HCT116 (cell line): ENCODE data around the gene CD300LD.

ENCODE experiments used
- CEBPB ChIP-seq: IDR thresholded peaks from 2 replicates; pipeline ENCODE4 v1.6.1; 2012; ENCODE audit warnings: low read depth
- EZH2phosphoT487 ChIP-seq: fragments of 200-600 bp; IDR thresholded peaks from 2 replicates; pipeline ENCODE4 v1.6.1; 2018; ENCODE audit warnings: antibody characterized with exemption, borderline replicate concordance
- JUND ChIP-seq: IDR thresholded peaks from 2 replicates; pipeline ENCODE4 v1.6.1; 2012
- POLR2A ChIP-seq: IDR thresholded peaks from 2 replicates; pipeline ENCODE4 v1.7.0; 2011; ENCODE audit warnings: borderline replicate concordance; ENCODE audit not compliant: insufficient read depth, insufficient read length; ENCODE audit errors: extremely low read depth
- RAD21 ChIP-seq: IDR thresholded peaks from 2 replicates; pipeline ENCODE4 v1.6.1; 2012; ENCODE audit warnings: low read depth, mild to moderate bottlenecking
- ZFX ChIP-seq: fragments of 450-650 bp; IDR thresholded peaks from 2 replicates; pipeline ENCODE4 v1.6.1; 2017
- TF ChIP-seq, protein P1 (sequence below), 3 experiments: fragments of 200-600 bp in 1 of 3; sonication (generic) in 1 of 3; IDR thresholded peaks in 2 of 3; conservative IDR thresholded peaks in 1 of 3; 2 replicates each; pipeline ENCODE4 v1.5.1; 2012 to 2017; ENCODE audit warnings: low read depth in 2 of 3, low read length in 2 of 3, antibody characterized with exemption in 1 of 3, borderline replicate concordance in 1 of 3, control low read depth in 1 of 3, mild to moderate bottlenecking in 1 of 3, mixed read lengths in 1 of 3, mixed run types in 1 of 3, moderate library complexity in 1 of 3; ENCODE audit not compliant: insufficient read depth in 1 of 3
- TF ChIP-seq, protein P2 (sequence below): IDR thresholded peaks from 2 replicates; pipeline ENCODE4 v1.6.1; 2012

DNA sequence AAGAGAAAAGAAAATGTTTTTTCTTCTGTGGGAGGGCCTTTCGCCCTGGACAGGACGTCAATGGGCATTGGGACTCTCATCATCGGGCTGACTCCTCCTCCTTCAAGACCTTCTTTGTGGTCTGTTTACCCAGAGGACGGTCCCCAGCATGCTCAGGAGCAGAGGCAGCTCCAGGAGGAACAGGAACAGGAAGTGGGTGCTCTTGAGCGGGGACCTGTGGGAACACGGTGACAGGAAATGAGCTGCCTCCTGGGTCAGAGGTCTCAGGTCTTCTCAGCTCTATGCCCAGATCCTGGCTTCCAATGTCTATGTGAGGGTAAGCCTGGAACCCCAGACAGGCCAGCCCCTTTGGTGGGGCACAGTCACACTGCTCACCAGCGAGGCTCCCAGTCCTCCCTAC, 12.2 kb downstream of the CD300LD start:
- TF ChIP-seq, protein P1, sequence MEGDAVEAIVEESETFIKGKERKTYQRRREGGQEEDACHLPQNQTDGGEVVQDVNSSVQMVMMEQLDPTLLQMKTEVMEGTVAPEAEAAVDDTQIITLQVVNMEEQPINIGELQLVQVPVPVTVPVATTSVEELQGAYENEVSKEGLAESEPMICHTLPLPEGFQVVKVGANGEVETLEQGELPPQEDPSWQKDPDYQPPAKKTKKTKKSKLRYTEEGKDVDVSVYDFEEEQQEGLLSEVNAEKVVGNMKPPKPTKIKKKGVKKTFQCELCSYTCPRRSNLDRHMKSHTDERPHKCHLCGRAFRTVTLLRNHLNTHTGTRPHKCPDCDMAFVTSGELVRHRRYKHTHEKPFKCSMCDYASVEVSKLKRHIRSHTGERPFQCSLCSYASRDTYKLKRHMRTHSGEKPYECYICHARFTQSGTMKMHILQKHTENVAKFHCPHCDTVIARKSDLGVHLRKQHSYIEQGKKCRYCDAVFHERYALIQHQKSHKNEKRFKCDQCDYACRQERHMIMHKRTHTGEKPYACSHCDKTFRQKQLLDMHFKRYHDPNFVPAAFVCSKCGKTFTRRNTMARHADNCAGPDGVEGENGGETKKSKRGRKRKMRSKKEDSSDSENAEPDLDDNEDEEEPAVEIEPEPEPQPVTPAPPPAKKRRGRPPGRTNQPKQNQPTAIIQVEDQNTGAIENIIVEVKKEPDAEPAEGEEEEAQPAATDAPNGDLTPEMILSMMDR (IDR thresholded peaks at IDR 0.05 in 2 of 3, conservative IDR thresholded peaks at IDR 0.05 in 1 of 3; ENCODE audit: borderline replicate concordance in 1 of 3, insufficient read depth in 1 of 3, low read depth in 2 of 3, low read length in 2 of 3): no peak
- TF ChIP-seq, protein P2, sequence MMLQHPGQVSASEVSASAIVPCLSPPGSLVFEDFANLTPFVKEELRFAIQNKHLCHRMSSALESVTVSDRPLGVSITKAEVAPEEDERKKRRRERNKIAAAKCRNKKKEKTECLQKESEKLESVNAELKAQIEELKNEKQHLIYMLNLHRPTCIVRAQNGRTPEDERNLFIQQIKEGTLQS: no peak
- TF ChIP-seq CEBPB: no peak
- TF ChIP-seq POLR2A: no peak
- no peak for TF ChIP-seq EZH2phosphoT487
- no peak for TF ChIP-seq JUND
- TF ChIP-seq ZFX: no peak
- TF ChIP-seq RAD21: no peak
